A549 treated with RU486 at 1 μM for 4 hours (cell line): ENCODE data around the gene BLOC1S5. TPM values are rescaled to one million over a fixed set of nuclear protein-coding genes. Genes with fewer than 3 reads are reported as not detected.

Experiments used
- total RNA-seq: library from RNA; stranded (reverse); fragments of 200-300 nt; extraction: Qiagen RNA extraction; gene quantifications from 5 replicates; pipeline ENCODE4 v1.2.3, GENCODE V29; 2022; ENCODE audit warnings: low read depth

Gene BLOC1S5
- 5.2 to 10.3 TPM (median 8.0 TPM) in 5 replicates for total RNA-seq

GRCh38 chr6:8063761-8064637, at the start of gene BLOC1S5:
Gene BLOC1S5, minus strand, starts transcription at chr6:8064389. Its CDS starts 13 bp downstream, at chr6:8064376.

GRCh38 chr6:8102122-8102958, 38.2 kb upstream of the BLOC1S5 start, which contains the start of gene EEF1E1:
Gene EEF1E1, minus strand, starts transcription at chr6:8102548. Its CDS starts 27 bp downstream, at chr6:8102521.

Other genes with a start within 250 kb of the BLOC1S5 start
- gene TXNDC5, start 153.6 kb downstream of the BLOC1S5 start, total RNA-seq: 125 to 154 TPM (median 148 TPM) in 5 replicates
- 57.5 to 92.9 TPM (median 67.0 TPM) in 5 replicates for gene EEF1E1, start 38.2 kb upstream of the BLOC1S5 start, total RNA-seq